NCI-H748 (cell line): ENCODE results near the gene NSMF.
A peak's percentile ranks its signal among the peaks of the same experiment; 100 is the strongest.

ENCODE experiments used
- DNase-seq: peaks from one replicate; lab custom pipeline; 2025; ENCODE audit not compliant: unreplicated experiment; lab: John Stamatoyannopoulos, UW

NSMF gene

GRCh38 chr9:137448602-137448962, 10.6 kb downstream of the NSMF start:
- DNase-seq, result no peak

- no peak for DNase-seq
Measured at GRCh38 chr9:137447722-137448601, 11.2 kb downstream of the NSMF start.

GRCh38 chr9:137446851-137447471, 12.2 kb downstream of the NSMF start:
- DNase-seq, result no peak

- DNase-seq, result peak; percentile 55
Measured at GRCh38 chr9:137445930-137446431, 13.2 kb downstream of the NSMF start.

GRCh38 chr9:137445275-137445807, 13.8 kb downstream of the NSMF start:
- DNase-seq, result peak; percentile 76

GRCh38 chr9:137444106-137444790, 14.9 kb downstream of the NSMF start:
- no peak for DNase-seq

DNA sequence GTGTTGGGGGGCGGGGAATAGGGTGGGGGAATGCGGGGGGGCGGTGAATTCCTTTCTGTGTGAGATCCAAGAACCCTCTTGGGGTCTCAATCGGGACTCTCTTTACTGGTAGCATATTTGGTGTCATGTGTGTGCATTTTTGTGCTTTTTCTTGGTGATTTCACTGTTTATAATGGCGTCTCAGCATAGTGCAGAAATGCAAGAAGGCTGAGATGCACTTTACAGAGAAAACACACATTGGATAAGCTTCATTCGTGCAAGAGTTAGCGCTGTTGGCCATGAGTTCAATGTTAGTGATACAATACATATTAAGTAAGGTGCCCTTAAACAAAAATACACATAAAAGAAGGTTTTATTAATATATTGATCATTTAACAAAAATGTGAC, 17.2 kb downstream of the NSMF start:
- DNase-seq, result no peak

GRCh38 chr9:137441289-137441934, 17.7 kb downstream of the NSMF start, which contains the start of gene ENTPD8:
Gene ENTPD8, minus strand, starts transcription at chr9:137441357. Its CDS starts 3,072 bp downstream, at chr9:137438285.
- DNase-seq, result peak; percentile 96

DNA sequence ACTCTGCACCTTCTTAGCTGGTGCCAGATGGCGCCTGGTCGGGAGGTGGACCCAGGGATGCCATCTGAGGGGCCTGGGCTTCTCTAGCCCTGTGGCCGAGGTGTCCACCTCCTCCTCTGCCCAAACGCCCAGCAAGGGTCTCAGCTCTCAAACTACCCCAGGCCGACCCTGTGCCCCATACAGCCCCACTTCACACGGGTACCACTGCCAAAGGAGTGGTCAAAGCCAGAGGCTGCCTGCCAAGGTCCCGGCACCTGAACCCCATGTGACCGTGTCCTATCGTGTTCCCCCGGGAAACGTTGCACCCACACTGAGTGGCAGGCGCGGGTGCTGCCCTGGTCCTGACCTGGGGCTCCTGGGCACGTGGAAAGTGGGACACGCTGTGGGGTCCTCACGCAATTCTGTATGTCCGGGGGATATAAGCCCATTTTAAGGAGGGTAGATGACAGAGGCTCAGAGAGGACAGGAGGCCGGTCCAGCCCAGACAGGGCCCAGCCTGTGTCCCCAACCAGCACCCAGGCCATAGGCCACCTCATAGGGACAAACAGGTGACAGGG, 19.9 kb downstream of the NSMF start:
- DNase-seq, result no peak

DNA sequence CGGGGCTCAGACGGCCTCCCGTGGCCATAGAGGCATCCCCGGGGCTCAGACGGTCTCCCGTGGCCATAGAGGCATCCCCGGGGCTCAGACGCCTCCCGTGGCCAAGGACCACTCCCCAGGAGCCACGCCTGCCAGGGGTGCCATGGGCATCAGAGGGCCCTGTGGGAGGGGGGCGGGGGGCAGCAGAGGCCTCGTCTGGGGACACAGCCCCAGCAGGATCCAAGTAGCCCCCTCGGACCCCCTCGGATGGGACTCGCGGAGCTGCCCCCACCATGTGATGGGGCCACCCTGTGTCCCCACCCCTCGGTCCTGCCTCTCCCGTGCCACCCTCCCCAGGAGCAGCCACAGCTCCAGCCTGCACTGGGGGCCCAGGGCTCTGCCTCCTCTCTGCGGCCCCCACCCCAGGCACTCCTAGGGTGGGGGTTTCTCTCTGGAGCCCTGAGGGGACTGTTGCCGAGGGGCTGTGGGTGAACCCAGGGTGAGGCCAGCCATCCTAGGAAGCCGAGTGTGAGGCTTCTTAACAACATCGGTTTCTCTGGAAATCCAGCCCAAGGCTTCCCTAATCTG, 20.5 kb downstream of the NSMF start:
- no peak for DNase-seq

GRCh38 chr9:137437691-137438590, 21.2 kb downstream of the NSMF start:
- DNase-seq, result no peak

- no peak for DNase-seq
Measured at GRCh38 chr9:137436761-137437600, 22.2 kb downstream of the NSMF start.

DNA sequence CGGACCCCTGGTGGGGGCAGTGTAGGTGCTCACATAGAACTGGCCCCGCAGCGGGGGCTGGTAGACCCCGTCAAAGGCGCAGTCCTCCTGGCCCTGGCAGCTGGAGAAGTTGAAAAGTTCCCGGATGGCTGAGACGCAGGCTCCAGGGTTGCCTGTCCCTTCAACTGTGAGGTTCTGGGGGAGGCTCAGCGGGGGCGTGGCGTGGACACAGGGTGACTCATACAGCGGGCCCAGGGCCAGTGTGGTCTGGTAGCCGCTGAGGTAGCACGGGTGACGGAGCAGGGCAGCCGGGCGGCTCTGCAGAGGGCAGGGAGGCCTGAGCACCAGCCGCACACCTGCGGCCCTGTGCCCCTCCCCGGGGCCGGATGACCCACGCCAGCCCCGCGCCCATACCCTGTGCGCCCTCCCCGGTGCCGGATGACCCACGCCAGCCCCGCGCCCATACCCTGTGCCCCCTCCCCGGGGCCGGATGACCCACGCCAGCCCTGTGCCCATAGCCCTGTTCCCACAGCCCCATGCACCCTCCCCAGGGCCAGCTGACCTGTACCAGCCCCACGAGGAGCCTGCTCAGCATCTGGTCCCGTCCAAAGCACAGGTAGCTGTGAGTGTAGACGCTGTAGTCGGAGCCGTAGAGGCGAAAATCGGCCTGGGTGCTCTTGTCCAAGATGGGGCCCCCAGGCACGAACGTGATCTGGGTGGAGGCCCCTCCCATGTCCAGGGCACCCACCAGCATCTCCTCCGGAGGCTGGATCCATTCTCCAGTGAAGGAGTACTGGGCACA, 23.0 kb downstream of the NSMF start:
- no peak for DNase-seq

DNA sequence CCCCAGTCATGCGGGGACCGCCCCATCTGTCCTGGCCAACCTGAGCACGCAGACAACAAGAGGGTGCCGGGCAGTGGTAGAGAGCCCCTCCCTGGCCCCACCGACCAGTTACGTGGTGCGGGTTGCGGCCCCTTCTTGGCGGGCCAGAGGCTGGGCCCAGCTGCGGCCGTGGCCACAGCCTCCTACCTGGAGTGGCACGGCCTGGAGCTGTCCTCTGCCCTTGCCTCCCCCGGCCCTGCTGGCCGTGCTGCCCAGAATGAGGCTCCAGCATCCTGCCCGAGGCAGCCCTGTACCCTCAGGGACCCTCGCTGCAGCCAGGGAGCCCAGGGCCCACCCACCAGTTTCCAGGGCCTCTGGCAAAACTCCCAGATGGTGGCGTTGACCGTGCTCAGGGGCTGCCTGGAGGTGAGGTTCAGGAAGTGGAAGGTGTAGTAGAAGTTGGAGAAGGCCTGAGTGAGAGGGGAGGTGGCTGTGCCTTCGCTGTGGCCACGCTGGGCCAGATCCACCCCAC, 23.7 kb downstream of the NSMF start:
- DNase-seq, result no peak

DNA sequence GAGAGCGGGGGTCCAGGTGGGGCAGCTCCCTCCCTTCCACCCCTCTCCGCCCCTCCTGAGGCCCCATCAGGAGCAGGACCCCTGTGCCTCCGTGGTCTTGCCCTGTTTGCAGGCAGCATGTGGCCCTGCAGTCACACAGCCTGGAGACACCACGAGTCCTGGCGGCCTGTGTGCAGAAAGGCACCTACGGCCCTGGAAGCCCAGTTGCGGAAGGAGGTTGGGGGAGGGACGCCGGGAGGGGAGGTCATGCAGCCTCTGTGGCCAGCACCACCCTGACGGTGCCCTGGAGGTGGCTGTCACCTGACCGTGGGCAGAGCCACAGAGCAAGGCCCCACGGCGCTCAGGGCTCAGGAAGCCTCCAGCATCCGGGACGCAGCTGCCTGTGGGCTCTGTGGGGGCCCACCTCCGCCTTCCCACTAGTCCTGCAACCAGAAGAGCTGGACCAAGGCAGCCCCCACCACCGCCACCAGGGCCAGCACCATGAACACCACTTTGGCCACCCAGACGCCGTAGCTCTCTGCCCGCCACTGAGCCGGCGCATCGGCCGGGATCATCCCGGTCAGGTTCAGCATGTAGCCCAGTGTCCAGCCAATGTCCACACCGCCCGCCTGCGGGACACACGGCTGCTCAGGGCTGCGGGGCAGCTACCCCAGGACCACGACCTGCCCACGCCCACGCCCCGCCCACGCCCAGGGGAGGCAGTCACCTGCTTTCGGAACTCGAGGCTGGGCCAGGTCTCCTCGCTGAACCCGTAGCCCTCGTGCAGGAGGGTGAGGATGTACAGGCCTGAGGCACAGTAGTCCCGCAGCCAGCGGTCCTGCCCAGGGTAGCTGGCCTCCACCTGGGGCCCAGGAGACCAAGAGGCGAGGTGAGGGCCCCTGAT, 24.4 kb downstream of the NSMF start:
- no peak for DNase-seq

DNA sequence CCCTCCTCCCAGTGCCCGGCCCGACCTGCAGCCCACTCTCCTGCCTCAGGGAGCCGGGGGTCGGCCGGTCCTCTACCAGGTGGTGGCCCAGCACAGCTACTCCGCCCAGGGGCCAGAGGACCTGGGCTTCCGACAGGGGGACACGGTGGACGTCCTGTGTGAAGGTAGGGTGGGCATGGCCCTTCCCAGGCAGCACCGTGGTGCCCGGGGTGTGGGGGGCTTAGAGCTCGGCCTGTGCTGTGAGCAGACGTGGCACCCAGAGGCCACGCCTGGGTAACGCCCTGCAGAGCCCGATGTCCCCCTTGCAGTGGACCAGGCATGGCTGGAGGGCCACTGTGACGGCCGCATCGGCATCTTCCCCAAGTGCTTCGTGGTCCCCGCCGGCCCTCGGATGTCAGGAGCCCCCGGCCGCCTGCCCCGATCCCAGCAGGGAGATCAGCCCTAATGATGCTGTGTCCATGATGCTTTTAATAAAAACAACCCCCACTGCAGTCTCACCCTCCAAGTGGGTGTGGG, 25.2 kb downstream of the NSMF start:
- no peak for DNase-seq
